Measurements from ENCODE around the gene RASGRP1. TPM values are rescaled to one million over a fixed set of nuclear protein-coding genes. Genes with fewer than 3 reads are reported as not detected.

The RASGRP1 gene
- total RNA-seq, 1 donor from 2014 or later: not detected

DNA sequence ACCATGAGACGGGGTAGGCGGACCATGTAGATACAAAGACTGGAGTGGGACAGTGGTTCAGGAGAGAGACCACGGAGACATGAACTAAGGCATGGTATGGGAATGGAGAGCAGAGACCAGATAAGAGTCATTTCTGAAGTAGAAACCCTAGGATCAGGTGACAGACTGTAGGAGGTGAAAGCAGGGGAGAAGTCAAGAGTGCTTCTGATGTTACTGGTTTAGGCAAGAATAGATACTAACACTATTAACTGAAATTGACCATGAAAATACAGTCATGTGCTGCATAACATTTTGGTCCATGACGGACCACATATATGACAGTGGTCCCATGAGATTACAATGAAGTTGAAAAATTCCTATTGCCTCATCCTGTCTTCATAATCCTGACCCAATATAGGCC, 41.7 kb downstream of the RASGRP1 start:
- no peaks in the 10 kb centered on the region for H3K27me3 ChIP-seq
- H3K9me3 ChIP-seq: no peaks in the 10 kb centered on the region
- intact Hi-C loops (cut with DNase I): no loop called here
- no peaks in the 10 kb centered on the region for H3K4me1 ChIP-seq
- no peak overlapping the region for H3K4me3 ChIP-seq
- no peak for DNase-seq (ENCODE audit: low spot score in 2 of 2)
- H3K27ac ChIP-seq: no peak overlapping the region
- TF ChIP-seq, protein P1, sequence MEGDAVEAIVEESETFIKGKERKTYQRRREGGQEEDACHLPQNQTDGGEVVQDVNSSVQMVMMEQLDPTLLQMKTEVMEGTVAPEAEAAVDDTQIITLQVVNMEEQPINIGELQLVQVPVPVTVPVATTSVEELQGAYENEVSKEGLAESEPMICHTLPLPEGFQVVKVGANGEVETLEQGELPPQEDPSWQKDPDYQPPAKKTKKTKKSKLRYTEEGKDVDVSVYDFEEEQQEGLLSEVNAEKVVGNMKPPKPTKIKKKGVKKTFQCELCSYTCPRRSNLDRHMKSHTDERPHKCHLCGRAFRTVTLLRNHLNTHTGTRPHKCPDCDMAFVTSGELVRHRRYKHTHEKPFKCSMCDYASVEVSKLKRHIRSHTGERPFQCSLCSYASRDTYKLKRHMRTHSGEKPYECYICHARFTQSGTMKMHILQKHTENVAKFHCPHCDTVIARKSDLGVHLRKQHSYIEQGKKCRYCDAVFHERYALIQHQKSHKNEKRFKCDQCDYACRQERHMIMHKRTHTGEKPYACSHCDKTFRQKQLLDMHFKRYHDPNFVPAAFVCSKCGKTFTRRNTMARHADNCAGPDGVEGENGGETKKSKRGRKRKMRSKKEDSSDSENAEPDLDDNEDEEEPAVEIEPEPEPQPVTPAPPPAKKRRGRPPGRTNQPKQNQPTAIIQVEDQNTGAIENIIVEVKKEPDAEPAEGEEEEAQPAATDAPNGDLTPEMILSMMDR (IDR thresholded peaks at IDR 0.05): no peak
- no peaks in the 10 kb centered on the region for H3K36me3 ChIP-seq

DNA sequence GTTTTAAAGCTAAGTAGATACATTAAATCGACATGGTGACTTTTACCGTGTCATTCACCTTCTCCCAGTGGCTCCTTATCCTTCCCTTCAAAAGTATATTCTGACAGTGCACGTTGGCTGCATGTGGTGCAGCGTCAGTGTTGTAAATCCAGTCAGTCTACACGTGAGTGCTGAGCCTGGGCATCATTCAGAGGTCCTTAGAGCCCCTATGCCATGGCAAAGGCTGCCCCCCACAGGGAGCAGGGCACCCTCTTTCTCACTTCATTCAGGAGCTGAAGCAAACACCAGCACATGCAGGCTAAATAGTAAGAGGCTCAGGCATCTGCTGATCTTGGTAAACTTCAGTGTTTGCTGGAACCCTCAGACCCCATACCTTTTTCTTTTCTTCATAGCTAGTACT, 43.3 kb downstream of the RASGRP1 start:
- TF ChIP-seq, protein P1 (IDR thresholded peaks at IDR 0.05): no peak
- H3K27me3 ChIP-seq: no peaks in the 10 kb centered on the region
- H3K4me1 ChIP-seq: no peaks in the 10 kb centered on the region
- H3K27ac ChIP-seq: no peak overlapping the region
- no peaks in the 10 kb centered on the region for H3K9me3 ChIP-seq
- intact Hi-C loops (cut with DNase I): no loop called here
- no peaks in the 10 kb centered on the region for H3K36me3 ChIP-seq
- no peak overlapping the region for H3K4me3 ChIP-seq
- no peak for DNase-seq (ENCODE audit: low spot score in 2 of 2)

DNA sequence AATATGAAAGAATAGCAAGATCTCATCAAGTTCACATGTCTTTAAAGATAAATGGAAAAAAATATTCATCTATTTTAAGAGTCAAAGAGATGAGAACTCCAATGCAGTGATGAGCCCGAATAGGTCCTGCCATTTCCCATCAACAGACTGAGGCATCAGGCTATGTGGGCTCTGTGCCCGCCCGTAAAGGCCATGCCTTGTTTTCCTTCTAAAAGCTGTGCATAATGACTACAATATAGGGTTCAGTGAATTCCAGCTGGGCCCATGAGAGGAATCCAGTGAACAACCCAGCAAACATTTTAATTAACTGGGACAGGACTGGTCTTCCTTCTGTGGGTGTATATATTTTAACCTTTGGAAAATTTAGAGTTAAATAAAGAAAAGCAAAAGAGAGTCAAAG, 44.6 kb downstream of the RASGRP1 start:
- no peak overlapping the region for H3K27ac ChIP-seq
- H3K27me3 ChIP-seq: no peaks in the 10 kb centered on the region
- TF ChIP-seq, protein P1 (IDR thresholded peaks at IDR 0.05): no peak
- H3K4me1 ChIP-seq: no peaks in the 10 kb centered on the region
- no peak overlapping the region for H3K4me3 ChIP-seq
- intact Hi-C loops (cut with DNase I): no loop called here
- no peaks in the 10 kb centered on the region for H3K36me3 ChIP-seq
- no peak for DNase-seq (ENCODE audit: low spot score in 2 of 2)
- no peaks in the 10 kb centered on the region for H3K9me3 ChIP-seq

DNA sequence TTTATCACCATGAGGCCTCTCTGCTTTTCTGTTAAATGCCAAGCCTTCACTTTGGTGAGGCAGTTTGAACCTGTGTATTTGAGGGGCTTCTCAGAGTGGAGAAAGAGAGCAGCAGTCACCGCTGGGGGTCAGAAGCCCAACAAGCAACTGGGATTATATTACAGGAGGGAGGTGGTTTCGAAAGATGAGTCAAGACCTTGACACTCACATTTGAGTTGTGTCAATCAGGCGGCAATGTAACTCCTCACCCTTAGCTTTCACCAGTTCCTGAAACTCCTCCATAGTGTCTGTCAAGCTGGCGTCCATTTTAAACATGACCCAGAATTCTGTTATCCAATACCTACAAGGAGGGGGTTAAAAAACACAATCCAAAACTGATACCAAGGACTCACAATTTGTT, 46.5 kb downstream of the RASGRP1 start:
- H3K9me3 ChIP-seq: no peaks in the 10 kb centered on the region
- no peak overlapping the region for H3K27ac ChIP-seq
- no peaks in the 10 kb centered on the region for H3K36me3 ChIP-seq
- H3K27me3 ChIP-seq: no peaks in the 10 kb centered on the region
- intact Hi-C loops (cut with DNase I): no loop called here
- H3K4me3 ChIP-seq: no peak overlapping the region
- no peaks in the 10 kb centered on the region for H3K4me1 ChIP-seq
- no peak for DNase-seq (ENCODE audit: low spot score in 2 of 2)
- TF ChIP-seq, protein P1 (IDR thresholded peaks at IDR 0.05): no peak

DNA sequence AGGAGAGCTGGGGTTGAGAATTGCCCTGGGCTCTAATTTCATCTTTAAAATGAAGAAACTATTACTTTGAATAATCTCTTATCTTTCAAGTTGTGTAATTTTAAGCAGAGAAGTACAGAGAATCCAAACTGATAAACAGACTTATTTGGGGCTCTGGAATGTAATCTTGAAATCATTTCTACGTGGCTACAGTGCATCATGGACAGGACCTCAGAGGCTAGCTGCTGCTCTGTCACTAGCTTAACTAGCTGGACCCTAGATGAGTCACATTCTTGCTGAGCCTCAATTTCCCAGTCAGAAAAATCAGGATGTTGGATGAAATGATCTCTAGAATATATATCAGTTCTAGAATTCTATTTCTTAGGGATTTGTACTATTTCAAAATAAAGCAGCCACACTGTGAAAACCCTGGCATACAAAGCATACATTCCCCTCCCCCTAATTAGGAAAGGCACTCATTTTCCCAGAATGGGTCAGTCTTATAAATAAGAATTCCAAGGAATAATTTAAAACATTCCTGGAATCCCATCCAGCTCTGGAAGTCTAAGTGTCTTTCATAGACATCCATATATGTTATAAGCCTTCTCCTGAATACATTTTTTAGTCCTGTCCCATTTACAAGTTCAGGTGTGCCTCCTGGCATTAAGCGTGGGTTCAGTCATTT, 47.2 kb downstream of the RASGRP1 start:
- H3K27me3 ChIP-seq: no peaks in the 10 kb centered on the region
- H3K4me1 ChIP-seq: no peaks in the 10 kb centered on the region
- no peaks in the 10 kb centered on the region for H3K9me3 ChIP-seq
- intact Hi-C loops (cut with DNase I): no loop called here
- no peaks in the 10 kb centered on the region for H3K36me3 ChIP-seq
- TF ChIP-seq, protein P1 (IDR thresholded peaks at IDR 0.05): no peak
- H3K27ac ChIP-seq: no peak overlapping the region
- H3K4me3 ChIP-seq: no peak overlapping the region
- DNase-seq (ENCODE audit: low spot score in 2 of 2): no peak

DNA sequence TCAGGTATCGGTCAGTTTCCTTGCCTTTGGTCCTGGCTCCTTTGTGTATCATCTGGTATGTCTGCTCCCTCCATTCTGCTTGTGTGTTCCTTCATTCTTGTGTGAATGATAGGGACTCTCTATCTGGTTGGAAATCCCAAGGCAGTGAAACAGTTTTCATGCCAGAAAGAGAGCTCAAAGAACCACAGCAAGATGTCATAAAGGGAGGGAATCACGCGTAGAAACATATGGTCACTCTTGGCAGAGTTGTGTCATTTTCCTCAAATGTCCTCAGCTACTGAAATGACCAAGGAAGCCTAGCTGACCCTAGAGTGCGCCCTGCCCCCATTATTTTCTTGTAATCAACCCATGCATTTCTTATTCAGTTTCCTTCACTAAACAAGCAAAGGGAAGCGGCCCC, 48.0 kb downstream of the RASGRP1 start:
- DNase-seq (ENCODE audit: low spot score in 2 of 2): no peak
- H3K27me3 ChIP-seq: no peaks in the 10 kb centered on the region
- no peak overlapping the region for H3K4me3 ChIP-seq
- no peak overlapping the region for H3K27ac ChIP-seq
- TF ChIP-seq, protein P1 (IDR thresholded peaks at IDR 0.05): no peak
- no peaks in the 10 kb centered on the region for H3K4me1 ChIP-seq
- no peaks in the 10 kb centered on the region for H3K36me3 ChIP-seq
- no peaks in the 10 kb centered on the region for H3K9me3 ChIP-seq
- intact Hi-C loops (cut with DNase I): no loop called here

Data from ascending aorta (tissue), 2 donors.